Spleen (tissue), 7 donors: ENCODE results near the gene ZNF574.

Experiments used
- CTCF ChIP-seq, 11 experiments: fragments of 200-600 bp in 7 of 11; fragments of 450-650 bp in 4 of 11; sonication (generic) in 4 of 11; IDR thresholded peaks in 8 of 11; conservative IDR thresholded peaks in 3 of 11; 1 replicate in 7 of 11; 2 replicates in 4 of 11; pipeline versions ENCODE4 v1.4.0 to v1.8.0; 2016 to 2021; ENCODE audit warnings: antibody characterized with exemption in 11 of 11, inconsistent platforms in 4 of 11, mild to moderate bottlenecking in 1 of 11
- POLR2A ChIP-seq, 3 donors: fragments of 450-650 bp; IDR thresholded peaks; one replicate each; pipeline ENCODE4 v1.5.1; 2017; ENCODE audit warnings: antibody characterized with exemption in 3 of 3, mild to moderate bottlenecking in 1 of 3
- POLR2AphosphoS5 ChIP-seq, 3 donors: sonication (generic); formaldehyde crosslinking; IDR thresholded peaks; one replicate each; pipeline ENCODE4 v1.5.1; 2017; ENCODE audit warnings: antibody characterized with exemption in 3 of 3
- donor health status: DM: no; HTN: no; CAD: no; lungs with moderate emphysema.
- donor health status: DM: no; HTN: no; CAD: no.
- donor health status: DM: no; HTN: no; CAD: no.

- TF ChIP-seq POLR2AphosphoS5 (IDR thresholded peaks at IDR 0.05) (no peak), CTCF (IDR thresholded peaks at IDR 0.05 in 8 of 11, conservative IDR thresholded peaks at IDR 0.05 in 3 of 11) (no peak), POLR2A (IDR thresholded peaks at IDR 0.05) (no peak)
Measured at GRCh38 chr19:42071247-42071646, 4.7 kb upstream of the ZNF574 start.
